NCI-H748 (cell line): ENCODE measurements around the gene PLCD4.

Experiments
- DNase-seq: peaks from one replicate; lab custom pipeline; 2025; ENCODE audit not compliant: unreplicated experiment; lab: John Stamatoyannopoulos, UW

Gene PLCD4

GRCh38 chr2:218618102-218618860 lies 10.6 kb downstream of the PLCD4 start:
- DNase-seq, result no peak

GRCh38 chr2:218621007-218621406 lies 13.3 kb downstream of the PLCD4 start:
- DNase-seq, result no peak

- no peak for DNase-seq
These were observed 15.1 kb downstream of the PLCD4 start for GRCh38 chr2:218622606-218623365.

- DNase-seq, result no peak
These were observed 15.6 kb downstream of the PLCD4 start for GRCh38 chr2:218623366-218623705.

- no peak for DNase-seq
These were observed 18.7 kb downstream of the PLCD4 start for GRCh38 chr2:218626369-218626768.

GRCh38 chr2:218627939-218628338 lies 20.2 kb downstream of the PLCD4 start:
- no peak for DNase-seq

- DNase-seq, result no peak
These were observed 24.1 kb downstream of the PLCD4 start for GRCh38 chr2:218631837-218632236.

GRCh38 chr2:218635719-218636118 lies 28.0 kb downstream of the PLCD4 start:
- no peak for DNase-seq

GRCh38 chr2:218638372-218638771 lies 30.7 kb downstream of the PLCD4 start:
- no peak for DNase-seq

- no peak for DNase-seq
These were observed 34.5 kb downstream of the PLCD4 start for GRCh38 chr2:218642121-218642656.

- no peak for DNase-seq
These were observed 35.1 kb downstream of the PLCD4 start for GRCh38 chr2:218642786-218643185.

- no peak for DNase-seq
These were observed 36.1 kb downstream of the PLCD4 start for GRCh38 chr2:218643751-218644310.

GRCh38 chr2:218644721-218645120 lies 37.0 kb downstream of the PLCD4 start:
- no peak for DNase-seq

- DNase-seq, result no peak
These were observed 37.4 kb downstream of the PLCD4 start for GRCh38 chr2:218645126-218645525.

GRCh38 chr2:218648088-218648786 lies 40.5 kb downstream of the PLCD4 start:
- peak; percentile 54 for DNase-seq

GRCh38 chr2:218648787-218649100 lies 41.0 kb downstream of the PLCD4 start:
- DNase-seq, result no peak

- no peak for DNase-seq
These were observed 48.1 kb downstream of the PLCD4 start for GRCh38 chr2:218655751-218656150.

GRCh38 chr2:218658671-218659257 lies 51.1 kb downstream of the PLCD4 start:
- DNase-seq, result peak; percentile 64

- DNase-seq, result peak; percentile 94
These were observed 51.7 kb downstream of the PLCD4 start, which contains the start of the genes BCS1L and ZNF142 for GRCh38 chr2:218659258-218659987. Gene BCS1L (plus strand): TSS chr2:218659683. CDS start chr2:218660988, 1,305 bp downstream. Gene ZNF142 (minus strand): TSS chr2:218659623. CDS start chr2:218656429, 3,194 bp downstream.

GRCh38 chr2:218659988-218660358 lies 52.3 kb downstream of the PLCD4 start:
- DNase-seq, result no peak
